Measurements from ENCODE around the gene TNKS1BP1. TPM values are rescaled to one million over a fixed set of nuclear protein-coding genes. Genes with fewer than 3 reads are reported as not detected.

The TNKS1BP1 gene, protein sequence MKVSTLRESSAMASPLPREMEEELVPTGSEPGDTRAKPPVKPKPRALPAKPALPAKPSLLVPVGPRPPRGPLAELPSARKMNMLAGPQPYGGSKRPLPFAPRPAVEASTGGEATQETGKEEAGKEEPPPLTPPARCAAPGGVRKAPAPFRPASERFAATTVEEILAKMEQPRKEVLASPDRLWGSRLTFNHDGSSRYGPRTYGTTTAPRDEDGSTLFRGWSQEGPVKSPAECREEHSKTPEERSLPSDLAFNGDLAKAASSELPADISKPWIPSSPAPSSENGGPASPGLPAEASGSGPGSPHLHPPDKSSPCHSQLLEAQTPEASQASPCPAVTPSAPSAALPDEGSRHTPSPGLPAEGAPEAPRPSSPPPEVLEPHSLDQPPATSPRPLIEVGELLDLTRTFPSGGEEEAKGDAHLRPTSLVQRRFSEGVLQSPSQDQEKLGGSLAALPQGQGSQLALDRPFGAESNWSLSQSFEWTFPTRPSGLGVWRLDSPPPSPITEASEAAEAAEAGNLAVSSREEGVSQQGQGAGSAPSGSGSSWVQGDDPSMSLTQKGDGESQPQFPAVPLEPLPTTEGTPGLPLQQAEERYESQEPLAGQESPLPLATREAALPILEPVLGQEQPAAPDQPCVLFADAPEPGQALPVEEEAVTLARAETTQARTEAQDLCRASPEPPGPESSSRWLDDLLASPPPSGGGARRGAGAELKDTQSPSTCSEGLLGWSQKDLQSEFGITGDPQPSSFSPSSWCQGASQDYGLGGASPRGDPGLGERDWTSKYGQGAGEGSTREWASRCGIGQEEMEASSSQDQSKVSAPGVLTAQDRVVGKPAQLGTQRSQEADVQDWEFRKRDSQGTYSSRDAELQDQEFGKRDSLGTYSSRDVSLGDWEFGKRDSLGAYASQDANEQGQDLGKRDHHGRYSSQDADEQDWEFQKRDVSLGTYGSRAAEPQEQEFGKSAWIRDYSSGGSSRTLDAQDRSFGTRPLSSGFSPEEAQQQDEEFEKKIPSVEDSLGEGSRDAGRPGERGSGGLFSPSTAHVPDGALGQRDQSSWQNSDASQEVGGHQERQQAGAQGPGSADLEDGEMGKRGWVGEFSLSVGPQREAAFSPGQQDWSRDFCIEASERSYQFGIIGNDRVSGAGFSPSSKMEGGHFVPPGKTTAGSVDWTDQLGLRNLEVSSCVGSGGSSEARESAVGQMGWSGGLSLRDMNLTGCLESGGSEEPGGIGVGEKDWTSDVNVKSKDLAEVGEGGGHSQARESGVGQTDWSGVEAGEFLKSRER (N-terminal part only)
- total RNA-seq, result 100 to 1,000 TPM in 2 of 4 donors, 10 to 100 TPM in 2; 63.9 to 288 (median 129) TPM
- polyA plus RNA-seq, result 100 to 1,000 TPM in 1 of 3 donors, 10 to 100 TPM in 2; 76.9 to 121 (median 79.9) TPM
- long read RNA-seq, donor 1, full-length matches to known transcripts, result 25 of 119 reads
- long read RNA-seq, donor 1, partial matches to known transcripts, result 51 of 119 reads
- long read RNA-seq, donor 1, other reads (novel, unspliced or antisense), result 43 of 119 reads
- long read RNA-seq, donor 2, full-length matches to known transcripts, result 112 of 474 reads
- long read RNA-seq, donor 2, partial matches to known transcripts, result 206 of 474 reads
- long read RNA-seq, donor 2, other reads (novel, unspliced or antisense), result 156 of 474 reads

DNA sequence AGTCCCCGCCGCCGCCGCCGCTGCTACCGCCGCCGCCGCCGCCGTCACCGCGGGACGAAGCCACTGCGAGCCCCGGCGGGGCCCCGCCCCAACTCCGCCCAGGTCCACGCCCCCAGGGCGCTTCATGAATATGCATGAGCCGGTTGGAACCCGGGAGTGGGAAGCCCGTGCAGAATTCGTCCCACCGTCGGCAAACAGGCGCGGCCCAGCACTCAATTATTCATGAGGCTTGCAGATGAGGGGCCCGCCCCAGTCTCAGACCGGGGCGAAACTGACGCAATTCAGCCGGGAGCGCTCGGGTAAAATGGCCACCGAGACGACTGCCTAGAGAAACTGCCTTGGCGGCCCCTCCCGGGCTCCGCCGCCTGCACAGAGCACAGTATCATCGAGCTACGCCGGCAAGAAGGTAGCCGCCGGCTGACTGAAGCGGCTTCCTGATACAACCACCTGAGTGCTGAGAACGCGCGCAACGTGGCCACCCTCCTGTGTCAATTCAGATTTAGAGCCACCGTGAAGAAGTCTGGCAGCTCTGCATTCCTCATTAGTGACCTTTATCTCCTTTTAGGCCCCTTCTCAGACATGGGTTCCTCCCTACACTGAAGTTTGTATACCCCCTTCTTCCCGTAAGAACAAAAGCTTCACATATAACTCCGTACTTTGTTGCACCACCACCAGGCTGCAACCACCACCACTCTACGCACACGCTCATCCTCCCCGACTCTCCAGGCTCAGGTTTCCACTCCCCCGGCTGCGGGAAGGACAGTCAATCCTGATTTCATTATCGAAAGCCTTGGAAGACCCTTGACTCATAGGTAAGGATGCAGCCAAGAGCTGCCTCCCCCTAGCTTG is at the start of gene TNKS1BP1:
Gene TNKS1BP1, minus strand, starts transcription at position 67 of the 849 bp plus-strand sequence. CDS start 3,067 bp downstream, outside the sequence.
- intact Hi-C loops (cut with DNase I), result no loop called here
- 0 to 1% (median 1%) methylated on average over 49 to 61 of the region's 61 CpGs for WGBS, 3 donors
- peaks cover 40% of the 10 kb centered on the region for H3K4me1 ChIP-seq

GRCh38 chr11:57373146-57373545 is 48.4 kb upstream of the TNKS1BP1 start:
- Histone ChIP-seq H3K4me3 (no peak overlapping the region), H3K27ac (no peak overlapping the region), H3K9me3 (no peaks in the 10 kb centered on the region), H3K36me3 (ENCODE audit: insufficient read depth in 1 of 2, low read depth in 1 of 2) (no peaks in the 10 kb centered on the region), H3K4me1 (no peaks in the 10 kb centered on the region), H3K27me3 (ENCODE audit: insufficient read depth in 3 of 3, low read length in 2 of 3) (peaks cover 0 to 5% (median 4%) of the 10 kb centered on the region in 3 donors)
- intact Hi-C loops (cut with DNase I), result no loop called here
- WGBS, 3 donors, result 41 to 59% (median 50%) methylated on average over 3 of the region's 3 CpGs
- DNase-seq, result no peak
- no peak for TF ChIP-seq CTCF (IDR thresholded peaks at IDR 0.05)
- no peak for ATAC-seq

More for the DNA sequence above, at the start of gene TNKS1BP1:
- H3K9me3 ChIP-seq, result no peaks in the 10 kb centered on the region
- DNase-seq (peak; percentile 98 to 99), ATAC-seq (peak; percentile 81 to 91 (median 84))
- peak within 1 kb of the TSS; percentile 87 for H3K27ac ChIP-seq
- H3K36me3 ChIP-seq (ENCODE audit: insufficient read depth in 1 of 2, low read depth in 1 of 2), result peaks cover 0 to 51% of the 10 kb centered on the region in 2 donors
- TF ChIP-seq CTCF (IDR thresholded peaks at IDR 0.05), result no peak
- H3K27me3 ChIP-seq (ENCODE audit: insufficient read depth in 3 of 3, low read length in 2 of 3), result no peaks in the 10 kb centered on the region
- H3K4me3 ChIP-seq, result peak within 1 kb of the TSS; percentile 81

DNA sequence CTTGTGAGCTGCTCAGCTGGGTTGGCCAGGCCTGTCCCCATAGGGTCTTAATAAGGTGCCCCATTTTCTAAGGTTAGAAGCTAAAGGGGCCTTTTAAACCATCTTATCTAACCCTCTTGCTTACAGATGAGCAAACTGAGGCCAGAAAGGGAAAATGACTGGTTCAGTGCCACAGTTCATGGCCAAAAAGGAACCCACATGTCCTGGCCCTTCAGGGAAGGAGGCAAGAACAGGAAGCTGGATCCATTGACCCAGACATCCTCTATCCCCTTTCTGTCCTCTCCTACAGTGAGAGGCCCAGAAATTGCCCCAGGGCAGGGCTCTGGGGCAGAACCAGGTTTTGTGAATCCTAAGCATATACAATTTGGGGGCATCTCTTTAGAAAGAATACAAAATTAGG is 46.2 kb upstream of the TNKS1BP1 start:
- no peak for ATAC-seq
- H3K4me3 ChIP-seq, result no peak overlapping the region
- no peak overlapping the region for H3K27ac ChIP-seq
- H3K27me3 ChIP-seq (ENCODE audit: insufficient read depth in 3 of 3, low read length in 2 of 3), result no peaks in the 10 kb centered on the region
- no peak for DNase-seq
- H3K36me3 ChIP-seq (ENCODE audit: insufficient read depth in 1 of 2, low read depth in 1 of 2), result no peaks in the 10 kb centered on the region
- TF ChIP-seq CTCF (IDR thresholded peaks at IDR 0.05), result no peak
- intact Hi-C loops (cut with DNase I), result no loop called here
- H3K9me3 ChIP-seq, result no peaks in the 10 kb centered on the region
- no peaks in the 10 kb centered on the region for H3K4me1 ChIP-seq
